ENCODE data around the gene BOLL.

GRCh38 chr2:197793456-197793855 lies 8.3 kb upstream of the BOLL start:
- TF ChIP-seq, protein P1, sequence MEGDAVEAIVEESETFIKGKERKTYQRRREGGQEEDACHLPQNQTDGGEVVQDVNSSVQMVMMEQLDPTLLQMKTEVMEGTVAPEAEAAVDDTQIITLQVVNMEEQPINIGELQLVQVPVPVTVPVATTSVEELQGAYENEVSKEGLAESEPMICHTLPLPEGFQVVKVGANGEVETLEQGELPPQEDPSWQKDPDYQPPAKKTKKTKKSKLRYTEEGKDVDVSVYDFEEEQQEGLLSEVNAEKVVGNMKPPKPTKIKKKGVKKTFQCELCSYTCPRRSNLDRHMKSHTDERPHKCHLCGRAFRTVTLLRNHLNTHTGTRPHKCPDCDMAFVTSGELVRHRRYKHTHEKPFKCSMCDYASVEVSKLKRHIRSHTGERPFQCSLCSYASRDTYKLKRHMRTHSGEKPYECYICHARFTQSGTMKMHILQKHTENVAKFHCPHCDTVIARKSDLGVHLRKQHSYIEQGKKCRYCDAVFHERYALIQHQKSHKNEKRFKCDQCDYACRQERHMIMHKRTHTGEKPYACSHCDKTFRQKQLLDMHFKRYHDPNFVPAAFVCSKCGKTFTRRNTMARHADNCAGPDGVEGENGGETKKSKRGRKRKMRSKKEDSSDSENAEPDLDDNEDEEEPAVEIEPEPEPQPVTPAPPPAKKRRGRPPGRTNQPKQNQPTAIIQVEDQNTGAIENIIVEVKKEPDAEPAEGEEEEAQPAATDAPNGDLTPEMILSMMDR (conservative IDR thresholded peaks at IDR 0.05; ENCODE audit: low read length): no peak
- TF ChIP-seq EZH2phosphoT487 (IDR thresholded peaks at IDR 0.05; ENCODE audit: borderline replicate concordance, low read depth, low read length): no peak

Data from OCI-LY7 (cell line).